Right lobe of liver (tissue), 4 donors: Measurements from ENCODE around the gene INS.

ENCODE experiments used
- CTCF ChIP-seq, 4 donors: fragments of 200-600 bp in 3 of 4; fragments of 450-650 bp in 1 of 4; IDR thresholded peaks; one replicate each; pipeline versions ENCODE4 v1.5.1 to v1.8.0; 2016 to 2022; ENCODE audit warnings: antibody characterized with exemption in 4 of 4, mild to moderate bottlenecking in 2 of 4
- POLR2A ChIP-seq: fragments of 450-650 bp; IDR thresholded peaks from one replicate; pipeline ENCODE4 v1.6.1; 2017; ENCODE audit warnings: antibody characterized with exemption, mild to moderate bottlenecking
- donor health status: DM: no; HTN: no; CAD: no.
- donor health status: DM: no; HTN: no; CAD: no.
- donor health status: DM: no; HTN: yes; CAD: no.

GRCh38 chr11:2122907-2123627 is 37.9 kb downstream of the INS start:
- peak in 3 of 4 donors; percentile 7 to 43 (median 11) for TF ChIP-seq CTCF (IDR thresholded peaks at IDR 0.05)
- no peak for TF ChIP-seq POLR2A
